Measurements from ENCODE around the gene TEX28.

The TEX28 gene

DNA sequence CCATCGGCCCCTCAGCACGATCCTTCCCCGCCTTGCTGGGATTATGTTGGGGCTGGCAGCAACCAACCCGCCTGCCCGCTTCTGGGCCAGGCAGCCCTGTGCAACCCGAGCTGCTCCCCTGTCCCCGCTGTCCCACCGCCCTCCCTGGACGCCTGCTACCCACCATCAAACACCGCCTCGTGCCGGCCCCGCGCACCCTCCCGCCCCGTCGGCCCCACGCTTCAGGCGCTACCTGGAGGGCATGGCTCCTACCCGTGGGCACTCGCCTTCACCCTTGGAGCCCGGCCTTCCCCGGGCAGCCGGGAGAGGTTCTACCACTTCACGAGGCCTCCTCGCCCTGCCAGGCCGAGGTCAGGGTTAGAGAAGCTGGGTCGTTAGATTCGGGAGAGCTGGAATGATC, 37.6 kb upstream of the TEX28 start:
- TF ChIP-seq FOXP2 (optimal IDR thresholded peaks at IDR 0.05; ENCODE audit: borderline replicate concordance, extremely low read depth, extremely low read length, insufficient read depth): no peak
- TF ChIP-seq POLR2AphosphoS5 (IDR thresholded peaks at IDR 0.05; ENCODE audit: low read depth, low read length): no peak
- TF ChIP-seq TAF1 (IDR thresholded peaks at IDR 0.05; ENCODE audit: borderline replicate concordance, insufficient read depth, low read length): no peak
- TF ChIP-seq SIN3A (IDR thresholded peaks at IDR 0.05; ENCODE audit: borderline replicate concordance, insufficient read depth, low read length): no peak
- TF ChIP-seq, protein P1, sequence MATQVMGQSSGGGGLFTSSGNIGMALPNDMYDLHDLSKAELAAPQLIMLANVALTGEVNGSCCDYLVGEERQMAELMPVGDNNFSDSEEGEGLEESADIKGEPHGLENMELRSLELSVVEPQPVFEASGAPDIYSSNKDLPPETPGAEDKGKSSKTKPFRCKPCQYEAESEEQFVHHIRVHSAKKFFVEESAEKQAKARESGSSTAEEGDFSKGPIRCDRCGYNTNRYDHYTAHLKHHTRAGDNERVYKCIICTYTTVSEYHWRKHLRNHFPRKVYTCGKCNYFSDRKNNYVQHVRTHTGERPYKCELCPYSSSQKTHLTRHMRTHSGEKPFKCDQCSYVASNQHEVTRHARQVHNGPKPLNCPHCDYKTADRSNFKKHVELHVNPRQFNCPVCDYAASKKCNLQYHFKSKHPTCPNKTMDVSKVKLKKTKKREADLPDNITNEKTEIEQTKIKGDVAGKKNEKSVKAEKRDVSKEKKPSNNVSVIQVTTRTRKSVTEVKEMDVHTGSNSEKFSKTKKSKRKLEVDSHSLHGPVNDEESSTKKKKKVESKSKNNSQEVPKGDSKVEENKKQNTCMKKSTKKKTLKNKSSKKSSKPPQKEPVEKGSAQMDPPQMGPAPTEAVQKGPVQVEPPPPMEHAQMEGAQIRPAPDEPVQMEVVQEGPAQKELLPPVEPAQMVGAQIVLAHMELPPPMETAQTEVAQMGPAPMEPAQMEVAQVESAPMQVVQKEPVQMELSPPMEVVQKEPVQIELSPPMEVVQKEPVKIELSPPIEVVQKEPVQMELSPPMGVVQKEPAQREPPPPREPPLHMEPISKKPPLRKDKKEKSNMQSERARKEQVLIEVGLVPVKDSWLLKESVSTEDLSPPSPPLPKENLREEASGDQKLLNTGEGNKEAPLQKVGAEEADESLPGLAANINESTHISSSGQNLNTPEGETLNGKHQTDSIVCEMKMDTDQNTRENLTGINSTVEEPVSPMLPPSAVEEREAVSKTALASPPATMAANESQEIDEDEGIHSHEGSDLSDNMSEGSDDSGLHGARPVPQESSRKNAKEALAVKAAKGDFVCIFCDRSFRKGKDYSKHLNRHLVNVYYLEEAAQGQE (IDR thresholded peaks at IDR 0.05; ENCODE audit: insufficient read depth in 1 of 2, low read depth in 2 of 2, low read length in 2 of 2): no peak

DNA sequence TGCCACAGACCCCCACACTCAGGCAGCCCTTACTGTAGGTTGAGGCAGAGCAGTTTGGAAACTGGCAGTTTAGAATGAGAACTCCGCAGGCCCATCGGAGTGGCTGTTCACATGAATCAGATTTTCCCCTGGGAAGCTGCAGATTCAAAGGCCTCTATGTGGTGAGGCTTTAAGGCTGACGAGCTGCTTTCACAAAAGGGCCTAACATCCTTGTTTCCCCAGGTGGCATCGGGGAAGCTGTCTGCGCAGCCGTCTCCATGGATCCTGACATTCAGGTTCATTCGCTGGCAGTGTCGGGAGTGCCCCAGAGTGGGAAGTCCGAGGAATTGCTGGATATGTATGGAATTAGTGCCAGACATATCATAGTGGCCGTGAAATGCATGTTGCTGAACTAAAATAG, 34.4 kb upstream of the TEX28 start:
- TF ChIP-seq SIN3A (IDR thresholded peaks at IDR 0.05; ENCODE audit: borderline replicate concordance, insufficient read depth, low read length) (no peak), TAF1 (IDR thresholded peaks at IDR 0.05; ENCODE audit: borderline replicate concordance, insufficient read depth, low read length) (no peak), POLR2AphosphoS5 (IDR thresholded peaks at IDR 0.05; ENCODE audit: low read depth, low read length) (no peak), FOXP2 (optimal IDR thresholded peaks at IDR 0.05; ENCODE audit: borderline replicate concordance, extremely low read depth, extremely low read length, insufficient read depth) (no peak)
- TF ChIP-seq, protein P1 (IDR thresholded peaks at IDR 0.05; ENCODE audit: insufficient read depth in 1 of 2, low read depth in 2 of 2, low read length in 2 of 2): no peak

DNA sequence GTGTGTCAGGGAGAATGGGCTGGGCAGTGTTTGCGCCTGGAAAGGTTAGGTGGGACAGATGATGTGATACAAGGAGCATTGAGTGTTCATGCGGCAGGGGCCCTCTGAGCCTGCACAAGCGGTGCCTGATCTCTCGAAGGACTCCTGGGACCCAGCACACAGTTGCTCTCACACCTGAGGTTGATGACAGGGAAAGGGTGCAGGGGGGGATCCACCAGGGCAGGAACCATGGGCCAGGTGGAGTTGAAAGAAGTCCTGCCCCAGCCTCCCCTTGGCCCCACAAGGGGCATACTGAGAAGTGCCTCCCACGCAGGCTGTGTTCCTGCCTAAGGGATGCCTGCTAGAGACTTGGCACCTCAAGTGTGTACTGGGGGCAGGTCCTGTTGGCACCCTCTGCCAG, 33.7 kb upstream of the TEX28 start:
- no peak for TF ChIP-seq POLR2AphosphoS5 (IDR thresholded peaks at IDR 0.05; ENCODE audit: low read depth, low read length)
- TF ChIP-seq, protein P1 (IDR thresholded peaks at IDR 0.05; ENCODE audit: insufficient read depth in 1 of 2, low read depth in 2 of 2, low read length in 2 of 2): no peak
- TF ChIP-seq FOXP2 (optimal IDR thresholded peaks at IDR 0.05; ENCODE audit: borderline replicate concordance, extremely low read depth, extremely low read length, insufficient read depth): no peak
- no peak for TF ChIP-seq SIN3A (IDR thresholded peaks at IDR 0.05; ENCODE audit: borderline replicate concordance, insufficient read depth, low read length)
- TF ChIP-seq TAF1 (IDR thresholded peaks at IDR 0.05; ENCODE audit: borderline replicate concordance, insufficient read depth, low read length): no peak

DNA sequence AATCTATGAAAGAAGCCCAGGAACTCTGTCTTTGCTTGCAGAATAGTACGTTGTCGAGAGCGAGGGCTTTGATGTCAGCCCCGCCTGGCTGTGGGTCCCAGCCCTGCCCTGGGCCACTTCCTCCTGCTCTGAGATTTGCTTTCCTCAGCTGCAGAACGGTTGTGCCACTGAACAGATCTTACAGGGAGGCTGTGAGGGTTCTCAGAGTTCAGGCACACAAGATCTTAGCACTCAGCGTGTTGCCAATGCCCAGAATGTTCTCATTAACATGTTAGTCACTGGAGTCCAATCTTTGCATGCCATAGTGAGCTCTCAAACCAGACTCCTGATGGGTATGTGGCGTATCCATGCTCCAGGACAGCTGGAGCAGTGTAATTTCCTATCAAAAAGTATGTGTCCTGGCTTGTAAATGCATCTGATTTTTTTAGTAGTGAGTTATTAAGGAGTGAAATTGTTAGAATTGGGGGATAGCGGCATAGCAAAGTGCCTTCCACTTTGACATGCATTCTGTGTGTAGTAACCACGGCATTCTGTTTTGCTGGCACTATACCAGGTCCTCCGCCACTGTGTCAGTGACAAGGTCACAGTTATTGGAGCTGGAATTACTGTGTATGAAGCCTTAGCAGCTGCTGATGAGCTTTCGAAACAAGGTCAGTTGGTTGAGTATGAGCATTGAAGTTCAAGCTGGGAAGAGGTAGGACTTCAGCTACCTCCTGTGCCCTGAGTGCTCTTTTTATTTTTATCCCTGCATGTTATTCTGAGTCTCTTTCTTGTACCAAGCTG, 32.3 kb upstream of the TEX28 start:
- TF ChIP-seq, protein P1 (IDR thresholded peaks at IDR 0.05; ENCODE audit: insufficient read depth in 1 of 2, low read depth in 2 of 2, low read length in 2 of 2): no peak
- TF ChIP-seq POLR2AphosphoS5 (IDR thresholded peaks at IDR 0.05; ENCODE audit: low read depth, low read length) (no peak), SIN3A (IDR thresholded peaks at IDR 0.05; ENCODE audit: borderline replicate concordance, insufficient read depth, low read length) (no peak), TAF1 (IDR thresholded peaks at IDR 0.05; ENCODE audit: borderline replicate concordance, insufficient read depth, low read length) (no peak), FOXP2 (optimal IDR thresholded peaks at IDR 0.05; ENCODE audit: borderline replicate concordance, extremely low read depth, extremely low read length, insufficient read depth) (no peak)
